HG03460 (cell line): ENCODE measurements around the gene PLA2G6.

Experiments used
- ATAC-seq: cut with Tn5 transposase; IDR thresholded peaks from one replicate; pipeline ENCODE4 v1.9.1; 2021; ENCODE audit not compliant: unreplicated experiment

The PLA2G6 gene

GRCh38 chr22:38181453-38182200, at the start of gene PLA2G6:
Gene PLA2G6, minus strand, starts transcription at chr22:38181830. Its CDS starts 12,404 bp downstream, at chr22:38169426.
- ATAC-seq: peak; percentile 78

GRCh38 chr22:38230916-38231315, 49.3 kb upstream of the PLA2G6 start:
- no peak for ATAC-seq

- ATAC-seq: no peak
Observed at GRCh38 chr22:38230108-38230825, 48.6 kb upstream of the PLA2G6 start.

- no peak for ATAC-seq
Observed at GRCh38 chr22:38228873-38229740, 47.5 kb upstream of the PLA2G6 start.

- ATAC-seq: no peak
Observed at GRCh38 chr22:38228326-38228872, 46.8 kb upstream of the PLA2G6 start.

- no peak for ATAC-seq
Observed at GRCh38 chr22:38226853-38227649, 45.4 kb upstream of the PLA2G6 start.

- no peak for ATAC-seq
Observed at GRCh38 chr22:38223289-38223960, 41.8 kb upstream of the PLA2G6 start.

- ATAC-seq: no peak
Observed at GRCh38 chr22:38222797-38223119, 41.1 kb upstream of the PLA2G6 start.

- ATAC-seq: no peak
Observed at GRCh38 chr22:38221908-38222796, 40.5 kb upstream of the PLA2G6 start.

- no peak for ATAC-seq
Observed at GRCh38 chr22:38221407-38221806, 39.8 kb upstream of the PLA2G6 start.

- ATAC-seq: no peak
Observed at GRCh38 chr22:38220653-38221386, 39.2 kb upstream of the PLA2G6 start.

GRCh38 chr22:38220163-38220562, 38.5 kb upstream of the PLA2G6 start:
- ATAC-seq: no peak

GRCh38 chr22:38219632-38220031, 38.0 kb upstream of the PLA2G6 start:
- no peak for ATAC-seq

GRCh38 chr22:38218661-38219622, 37.3 kb upstream of the PLA2G6 start:
- ATAC-seq: no peak

GRCh38 chr22:38215156-38216038, 33.8 kb upstream of the PLA2G6 start:
- ATAC-seq: no peak
